Gastrocnemius medialis (tissue), 4 donors: ENCODE data around the gene HLCS. TPM values are rescaled to one million over a fixed set of nuclear protein-coding genes. Genes with fewer than 3 reads are reported as not detected.

Experiments
- ATAC-seq, 2 donors: fragments of 150-250 bp; one replicate each; pipeline ENCODE4 v1.9.1; 2016
- DNase-seq, 2 donors: peaks; one replicate each; pipeline ENCODE4 v3.0.0-alpha.2; 2019
- H3K27ac ChIP-seq, 4 donors: fragments of 200-600 bp; sonication (generic); 1 replicate in 1 of 4; 2 replicates in 3 of 4; pipeline ENCODE4 v1.5.1; 2016 to 2018; ENCODE audit warnings: mild to moderate bottlenecking in 2 of 4, moderate library complexity in 1 of 4
- H3K27me3 ChIP-seq, 3 donors: fragments of 200-600 bp; sonication (generic) in 2 of 3; 1 replicate in 1 of 3; 2 replicates in 2 of 3; pipeline versions ENCODE4 v1.5.1 to v1.6.0; 2016 to 2019; ENCODE audit warnings: mild to moderate bottlenecking in 1 of 3, moderate library complexity in 1 of 3
- H3K36me3 ChIP-seq, 2 donors: fragments of 200-600 bp; sonication (generic) in 1 of 2; one replicate each; pipeline ENCODE4 v1.5.1; 2017 to 2018
- H3K4me1 ChIP-seq, 2 donors: fragments of 200-600 bp; sonication (generic) in 1 of 2; one replicate each; pipeline ENCODE4 v1.5.1; 2016 to 2017; ENCODE audit warnings: mild to moderate bottlenecking in 2 of 2
- H3K4me3 ChIP-seq, 4 donors: fragments of 200-600 bp; sonication (generic) in 3 of 4; 1 replicate in 1 of 4; 2 replicates in 3 of 4; pipeline ENCODE4 v1.5.1; 2016 to 2019; ENCODE audit warnings: mild to moderate bottlenecking in 2 of 4
- H3K9me3 ChIP-seq, 3 donors: fragments of 200-600 bp; sonication (generic) in 2 of 3; 1 replicate in 1 of 3; 2 replicates in 2 of 3; pipeline ENCODE4 v1.5.1; 2016 to 2019
- CTCF ChIP-seq, 5 experiments: fragments of 450-650 bp in 3 of 5; fragments of 200-600 bp in 2 of 5; sonication (generic) in 2 of 5; IDR thresholded peaks in 4 of 5; conservative IDR thresholded peaks in 1 of 5; 1 replicate in 4 of 5; 2 replicates in 1 of 5; pipeline ENCODE4 v1.5.1; 2016 to 2019; ENCODE audit warnings: antibody characterized with exemption in 5 of 5, mild to moderate bottlenecking in 3 of 5, moderate library complexity in 3 of 5
- POLR2A ChIP-seq, 2 donors: fragments of 450-650 bp; IDR thresholded peaks; one replicate each; pipeline ENCODE4 v1.6.1; 2017; ENCODE audit warnings: antibody characterized with exemption in 2 of 2, mild to moderate bottlenecking in 2 of 2, moderate library complexity in 2 of 2
- in situ Hi-C, 4 donors: fragments of 200-750 bp; cut with MboI; loops; one replicate each; pipeline versions ENCODE4 v1.15.0 to v1.8.0; 2017; ENCODE audit warnings: low sequenced_read_pairs in 4 of 4
- intact Hi-C: fragments of 100-400 bp; cut with DNase I; formaldehyde crosslinking; loops from one replicate; pipeline ENCODE4 v1.15.1; 2023; ENCODE audit warnings: low total_unique reads
- total RNA-seq, 4 donors: library from RNA; depleted of rRNA; stranded (reverse); fragments of >200 nt; gene quantifications; one replicate each; pipeline versions ENCODE4 v1.1.0 to v1.2.3, GENCODE V29; 2016

The HLCS gene
- total RNA-seq, 4 donors from 2014 or later, result 10.6 to 18.4 (median 15.4) TPM

DNA sequence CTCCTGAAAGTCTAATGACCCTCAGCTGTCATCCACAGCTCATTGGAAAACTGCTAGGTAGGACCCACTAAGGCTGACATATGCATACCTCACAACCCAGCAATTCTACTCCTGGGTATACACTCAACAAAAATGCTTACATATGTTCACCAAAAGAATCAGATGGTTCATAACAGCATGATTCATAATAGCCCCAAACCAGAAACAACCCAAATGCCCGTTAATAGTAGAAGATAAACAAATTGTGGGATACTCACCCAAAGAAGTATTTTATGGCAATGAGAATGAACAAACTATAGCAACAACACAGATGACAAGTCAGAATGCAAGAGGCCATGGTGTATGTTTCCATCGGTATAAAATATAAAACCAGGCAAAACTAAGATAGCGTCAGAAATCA lies 124.6 kb downstream of the HLCS start:
- no peak for ATAC-seq
- in situ Hi-C loops (no loop called here), intact Hi-C loops (no loop called here)
- Histone ChIP-seq H3K36me3 (no peaks in the 10 kb centered on the region), H3K9me3 (no peaks in the 10 kb centered on the region), H3K4me3 (no peak overlapping the region), H3K27me3 (no peaks in the 10 kb centered on the region), H3K27ac (no peak overlapping the region), H3K4me1 (peaks cover 0 to 9% of the 10 kb centered on the region in 2 donors)
- TF ChIP-seq POLR2A (IDR thresholded peaks at IDR 0.05), result no peak
- no peak for TF ChIP-seq CTCF (IDR thresholded peaks at IDR 0.05 in 4 of 5, conservative IDR thresholded peaks at IDR 0.05 in 1 of 5)
- no peak for DNase-seq

DNA sequence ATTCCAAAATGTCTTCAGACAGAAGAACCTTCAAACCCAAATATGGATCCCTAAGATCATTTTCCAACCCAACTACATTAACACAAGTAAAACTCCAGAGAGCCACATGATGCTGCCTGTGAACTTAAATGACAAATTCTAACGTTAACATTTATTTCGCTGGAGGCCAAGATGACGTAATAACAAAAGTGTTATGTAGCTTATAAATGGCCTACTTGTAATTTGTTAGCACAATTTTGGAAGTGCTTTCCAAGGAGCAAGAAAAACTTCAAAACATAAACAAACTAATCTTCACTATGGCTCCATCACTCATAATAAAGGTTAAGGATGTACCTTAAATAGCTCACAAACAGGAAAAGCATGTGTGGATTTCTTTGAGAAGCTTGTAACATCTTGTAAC lies 126.7 kb downstream of the HLCS start:
- H3K27me3 ChIP-seq, result no peaks in the 10 kb centered on the region
- in situ Hi-C loops (no loop called here), intact Hi-C loops (loop anchor here (5.0 kb wide), 1 partner anchor 62 kb away; no protein-coding TSS in a partner anchor)
- H3K4me1 ChIP-seq, result peaks cover 11 to 19% of the 10 kb centered on the region in 2 donors
- TF ChIP-seq POLR2A (IDR thresholded peaks at IDR 0.05) (no peak), CTCF (IDR thresholded peaks at IDR 0.05 in 4 of 5, conservative IDR thresholded peaks at IDR 0.05 in 1 of 5) (no peak)
- no peaks in the 10 kb centered on the region for H3K36me3 ChIP-seq
- ATAC-seq (no peak), DNase-seq (no peak)
- no peaks in the 10 kb centered on the region for H3K9me3 ChIP-seq
- no peak overlapping the region for H3K4me3 ChIP-seq
- H3K27ac ChIP-seq, result no peak overlapping the region

- no peak overlapping the region for H3K4me3 ChIP-seq
- DNase-seq (no peak), ATAC-seq (no peak)
- no peak overlapping the region for H3K27ac ChIP-seq
- no peaks in the 10 kb centered on the region for H3K27me3 ChIP-seq
- H3K4me1 ChIP-seq, result peaks cover 18 to 25% of the 10 kb centered on the region in 2 donors
- in situ Hi-C loops, result no loop called here
- TF ChIP-seq POLR2A (IDR thresholded peaks at IDR 0.05) (no peak), CTCF (IDR thresholded peaks at IDR 0.05 in 4 of 5, conservative IDR thresholded peaks at IDR 0.05 in 1 of 5) (no peak)
- H3K9me3 ChIP-seq, result no peaks in the 10 kb centered on the region
- intact Hi-C loops, result loop anchor here (5.0 kb wide), 1 partner anchor 62 kb away; no protein-coding TSS in a partner anchor
- H3K36me3 ChIP-seq, result no peaks in the 10 kb centered on the region
Observed at GRCh38 chr21:36839123-36839522, 127.3 kb downstream of the HLCS start.

GRCh38 chr21:36835383-36835795 lies 131.1 kb downstream of the HLCS start:
- ATAC-seq, result peak; percentile 96 to 97
- peak overlapping the region; percentile 78 to 84 (median 80) for H3K27ac ChIP-seq
- in situ Hi-C loops, result no loop called here

More at GRCh38 chr21:36835383-36835795, 131.1 kb downstream of the HLCS start:
- Histone ChIP-seq H3K36me3 (no peaks in the 10 kb centered on the region), H3K27me3 (no peaks in the 10 kb centered on the region), H3K4me1 (peaks cover 24 to 33% of the 10 kb centered on the region in 2 donors), H3K9me3 (no peaks in the 10 kb centered on the region), H3K4me3 (no peak overlapping the region)
- TF ChIP-seq POLR2A (IDR thresholded peaks at IDR 0.05) (peak; percentile 17 to 29), CTCF (IDR thresholded peaks at IDR 0.05 in 4 of 5, conservative IDR thresholded peaks at IDR 0.05 in 1 of 5) (no peak)
- intact Hi-C loops, result loop anchor here (2.0 to 5.0 kb wide), 2 partner anchors 43 to 58 kb away; no protein-coding TSS in a partner anchor
- peak; percentile 92 to 96 for DNase-seq
